Measurements from ENCODE around the gene PPP1R18. TPM values are rescaled to one million over a fixed set of nuclear protein-coding genes. Genes with fewer than 3 reads are reported as not detected.

The PPP1R18 gene
- total and polyA plus RNA-seq, 8 donors: 5.3 to 27.2 (median 12.5) TPM

DNA sequence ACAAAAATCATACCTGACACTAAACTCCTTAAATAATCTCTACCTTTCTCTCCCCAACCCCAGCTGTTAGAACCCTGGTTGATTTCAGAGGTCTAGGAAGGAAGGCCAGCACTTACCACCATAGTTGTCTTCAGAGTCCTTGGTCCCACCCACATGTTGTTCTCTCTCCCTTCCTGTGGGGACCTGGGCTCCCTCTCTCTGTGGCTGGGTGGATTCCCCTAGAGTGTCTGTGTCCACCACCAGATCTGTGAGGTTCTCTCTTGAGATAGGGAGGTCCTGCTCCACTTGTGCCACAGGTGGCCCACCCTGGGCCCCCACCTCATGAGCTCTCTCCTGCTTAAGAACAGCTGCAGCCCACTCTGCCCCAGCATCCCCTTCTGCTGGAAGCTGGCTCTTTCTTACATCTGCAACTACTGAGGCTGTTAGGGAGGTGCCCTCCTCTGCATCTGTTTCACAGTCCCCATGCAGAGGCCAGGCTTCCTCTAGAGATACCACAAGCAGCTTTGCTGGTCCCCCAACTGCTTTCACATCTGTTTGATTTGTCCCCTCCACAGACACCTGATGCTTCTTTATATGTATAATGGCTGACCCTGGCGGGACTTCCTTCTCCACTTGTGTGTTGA, 25.4 kb upstream of the PPP1R18 start:
- H3K36me3 ChIP-seq: peaks cover 0 to 23% (median 5%) of the 10 kb centered on the region in 3 donors
- DNase-seq: no peak
- ATAC-seq: no peak

GRCh38 chr6:30709101-30709868, 22.8 kb upstream of the PPP1R18 start:
- H3K36me3 ChIP-seq: peaks cover 0 to 23% (median under 1%) of the 10 kb centered on the region in 3 donors
- ATAC-seq: peak; percentile 60 to 80 (median 68)

More for the DNA sequence above, 25.4 kb upstream of the PPP1R18 start:
- Histone ChIP-seq H3K4me1 (peaks cover 0 to 11% (median 5%) of the 10 kb centered on the region in 3 donors), H3K27ac (no peak overlapping the region), H3K9me3 (no peaks in the 10 kb centered on the region), H3K27me3 (no peaks in the 10 kb centered on the region), H3K4me3 (no peak overlapping the region)
- FAIRE-seq: no peak
- 81 to 88% methylated on average over 1 of the region's 1 CpG for WGBS, 2 donors
- TF ChIP-seq CTCF (IDR thresholded peaks at IDR 0.05): no peak
- intact Hi-C loops (cut with DNase I): no loop called here

DNA sequence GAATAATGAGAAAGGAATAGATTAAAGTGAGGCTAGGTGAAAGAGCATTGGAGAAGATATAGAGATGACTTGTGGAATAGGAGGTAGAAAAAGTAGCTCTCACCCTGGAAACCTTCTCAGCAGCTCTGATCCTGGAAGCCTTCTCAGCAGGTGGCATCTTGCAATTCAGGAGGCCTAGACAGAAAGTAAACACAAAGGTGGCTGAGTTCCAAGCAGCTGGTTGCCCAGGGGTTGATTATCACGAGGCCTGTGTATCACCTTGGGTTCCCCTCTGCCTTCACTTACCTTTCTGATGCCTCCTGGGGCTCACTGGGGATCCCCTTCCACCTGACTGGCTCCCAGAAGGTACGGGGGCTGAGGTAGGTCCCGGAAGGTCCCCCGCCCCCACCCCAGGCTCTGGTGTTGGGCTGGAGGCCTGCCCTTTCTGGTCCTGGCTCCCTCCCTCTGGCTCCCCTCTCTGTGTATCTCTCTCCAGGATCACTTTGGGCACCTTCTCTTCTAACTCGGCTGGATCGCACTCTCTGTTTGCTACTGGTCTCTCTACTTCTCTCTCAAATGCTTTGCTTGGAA, 20.9 kb upstream of the PPP1R18 start:
- peaks cover 0 to 10% (median 0%) of the 10 kb centered on the region in 3 donors for H3K36me3 ChIP-seq
- intact Hi-C loops (cut with DNase I): no loop called here
- ATAC-seq: peak in 3 of 4 donors; percentile 64 to 79 (median 72)

More at GRCh38 chr6:30709101-30709868, 22.8 kb upstream of the PPP1R18 start:
- Histone ChIP-seq H3K4me3 (no peak overlapping the region), H3K27me3 (no peaks in the 10 kb centered on the region), H3K4me1 (peaks cover 0 to 12% (median 5%) of the 10 kb centered on the region in 3 donors), H3K9me3 (no peaks in the 10 kb centered on the region), H3K27ac (peak overlapping the region; percentile 11 to 58 (median 52))
- WGBS, 2 donors: 93 to 94% methylated on average over 2 of the region's 2 CpGs
- TF ChIP-seq CTCF (IDR thresholded peaks at IDR 0.05): no peak
- FAIRE-seq (no peak), DNase-seq (peak in 1 of 6 donors; percentile 7)
- intact Hi-C loops (cut with DNase I): no loop called here

GRCh38 chr6:30705620-30706019, 19.2 kb upstream of the PPP1R18 start:
- H3K27ac ChIP-seq: no peak overlapping the region
- 90 to 94% methylated on average over 4 of the region's 4 CpGs for WGBS, 2 donors
- H3K4me3 ChIP-seq: no peak overlapping the region
- intact Hi-C loops (cut with DNase I): no loop called here
- ATAC-seq: no peak
- H3K4me1 ChIP-seq: peaks cover 0 to 12% (median 5%) of the 10 kb centered on the region in 3 donors
- no peaks in the 10 kb centered on the region for H3K27me3 ChIP-seq
- H3K9me3 ChIP-seq: no peaks in the 10 kb centered on the region
- TF ChIP-seq CTCF (IDR thresholded peaks at IDR 0.05): no peak
- FAIRE-seq: no peak
- peaks cover 0 to 1% (median 0%) of the 10 kb centered on the region in 3 donors for H3K36me3 ChIP-seq
- DNase-seq: peak in 2 of 6 donors; percentile 6 to 26

More for the DNA sequence above, 20.9 kb upstream of the PPP1R18 start:
- H3K27me3 ChIP-seq: no peaks in the 10 kb centered on the region
- peaks cover 0 to 12% (median 5%) of the 10 kb centered on the region in 3 donors for H3K4me1 ChIP-seq
- DNase-seq (peak in 3 of 6 donors; percentile 32 to 53 (median 44)), FAIRE-seq (no peak)
- peak overlapping the region; percentile 7 to 46 (median 32) for H3K27ac ChIP-seq
- no peaks in the 10 kb centered on the region for H3K9me3 ChIP-seq
- 57 to 61% methylated on average over 6 of the region's 6 CpGs for WGBS, 2 donors
- no peak overlapping the region for H3K4me3 ChIP-seq
- no peak for TF ChIP-seq CTCF (IDR thresholded peaks at IDR 0.05)

Measured in pancreas (tissue), 10 donors.